ENCODE results near the gene KRTAP10-11.

- TF ChIP-seq CTCF (IDR thresholded peaks at IDR 0.05 in 8 of 11, conservative IDR thresholded peaks at IDR 0.05 in 3 of 11) (no peak), POLR2AphosphoS5 (IDR thresholded peaks at IDR 0.05) (no peak)
These were observed 4.2 kb downstream of the KRTAP10-11 start for GRCh38 chr21:44650265-44650972.

All from spleen (tissue), 7 donors.